CD4-positive, alpha-beta T cell (primary cell): ENCODE measurements around the gene MED15. TPM values are rescaled to one million over a fixed set of nuclear protein-coding genes. Genes with fewer than 3 reads are reported as not detected.
"Not testable (repeated sequence)": the region's sequence is repeated elsewhere in the genome, so short reads cannot be mapped to it uniquely, and the experiment has no call there.

Source experiments
- ATAC-seq: fragments of 200-7000 bp; cut with Tn5 transposase; one replicate; pipeline ENCODE4 v1.10.0; 2022; ENCODE audit warnings: mild to moderate bottlenecking; ENCODE audit not compliant: poor library complexity
- CTCF ChIA-PET: fragments of 350-600 bp; sonication (Branson Sonifier 250); formaldehyde crosslinking; loops from one replicate; lab custom pipeline; 2021; ENCODE audit warnings: antibody characterized with exemption, inconsistent platforms; lab: Charles Lee
- POLR2A ChIA-PET: fragments of 350-600 bp; sonication (Branson Sonifier 250); formaldehyde crosslinking; loops from one replicate; lab custom pipeline; 2021; ENCODE audit warnings: antibody characterized with exemption, inconsistent platforms; lab: Charles Lee
- DNase-seq, 14 experiments: peaks; one replicate each; pipeline ENCODE4 v3.0.0-alpha.2; 2013 to 2020; ENCODE audit warnings: mixed read lengths in 2 of 14
- H3K27ac ChIP-seq, 2 donors: one replicate each; pipeline versions ENCODE4 v1.5.1 to v1.7.0; 2013; ENCODE audit warnings: low read length in 2 of 2, low read depth in 1 of 2, mild to moderate bottlenecking in 1 of 2
- H3K27me3 ChIP-seq, 2 experiments: 1 replicate in 1 of 2; 2 replicates in 1 of 2; pipeline versions ENCODE4 v1.6.1 to v1.7.0; 2013; ENCODE audit warnings: low read length in 2 of 2, control low read depth in 1 of 2, mild to moderate bottlenecking in 1 of 2, moderate library complexity in 1 of 2; ENCODE audit not compliant: insufficient read depth in 2 of 2, control insufficient read depth in 1 of 2
- H3K36me3 ChIP-seq: one replicate; pipeline ENCODE4 v1.6.1; 2013; ENCODE audit warnings: low read length, control low read depth; ENCODE audit not compliant: insufficient read depth
- H3K4me1 ChIP-seq: one replicate; pipeline ENCODE4 v1.6.1; 2013; ENCODE audit warnings: low read length, control low read depth; ENCODE audit not compliant: insufficient read depth
- H3K4me3 ChIP-seq: one replicate; pipeline ENCODE4 v1.5.1; 2013; ENCODE audit warnings: mild to moderate bottlenecking, low read length, moderate library complexity
- H3K9me3 ChIP-seq, 2 experiments: 1 replicate in 1 of 2; 2 replicates in 1 of 2; pipeline versions ENCODE4 v1.6.1 to v1.7.0; 2013; ENCODE audit warnings: low read length in 2 of 2, mild to moderate bottlenecking in 2 of 2, control low read depth in 1 of 2, moderate library complexity in 1 of 2; ENCODE audit not compliant: control insufficient read depth in 1 of 2, insufficient read depth in 1 of 2
- H3K27ac Mint-ChIP-seq: one replicate; pipeline ENCODE4 v1.8.0; 2020; ENCODE audit warnings: mixed read lengths
- H3K27me3 Mint-ChIP-seq: one replicate; pipeline ENCODE4 v1.8.0; 2021; ENCODE audit warnings: mixed read lengths
- H3K36me3 Mint-ChIP-seq: one replicate; pipeline ENCODE4 v1.8.0; 2021; ENCODE audit warnings: low read depth, mixed read lengths
- H3K4me1 Mint-ChIP-seq: one replicate; pipeline ENCODE4 v1.8.0; 2021; ENCODE audit warnings: low read depth, mixed read lengths
- H3K4me3 Mint-ChIP-seq: one replicate; pipeline ENCODE4 v1.8.0; 2020; ENCODE audit warnings: mild to moderate bottlenecking, mixed read lengths
- H3K9me3 Mint-ChIP-seq: one replicate; pipeline ENCODE4 v1.8.0; 2020; ENCODE audit warnings: mixed read lengths
- intact Hi-C, 2 experiments: fragments of 100-400 bp; cut with DNase I in 1 of 2; cut with micrococcal nuclease in 1 of 2; formaldehyde crosslinking; loops; one replicate each; pipeline versions ENCODE4 v1.15.1 to v1.9.0; 2023 to 2025; cut with DNase I, micrococcal nuclease
- total RNA-seq, 174 experiments: library from RNA in 2 of 174; stranded (reverse) in 2 of 174; gene quantifications; one replicate each; pipeline ENCODE4 v1.2.3 and lab custom pipeline; 2021 to 2026
- TF ChIP-seq, protein P1 (sequence below): fragments of 200-600 bp; IDR thresholded peaks from one replicate; pipeline ENCODE4 v1.8.0; 2022; ENCODE audit warnings: antibody characterized with exemption, mild to moderate bottlenecking

MED15 gene
- total RNA-seq, 2 experiments from 2014 or later: 181 to 191 TPM

DNA sequence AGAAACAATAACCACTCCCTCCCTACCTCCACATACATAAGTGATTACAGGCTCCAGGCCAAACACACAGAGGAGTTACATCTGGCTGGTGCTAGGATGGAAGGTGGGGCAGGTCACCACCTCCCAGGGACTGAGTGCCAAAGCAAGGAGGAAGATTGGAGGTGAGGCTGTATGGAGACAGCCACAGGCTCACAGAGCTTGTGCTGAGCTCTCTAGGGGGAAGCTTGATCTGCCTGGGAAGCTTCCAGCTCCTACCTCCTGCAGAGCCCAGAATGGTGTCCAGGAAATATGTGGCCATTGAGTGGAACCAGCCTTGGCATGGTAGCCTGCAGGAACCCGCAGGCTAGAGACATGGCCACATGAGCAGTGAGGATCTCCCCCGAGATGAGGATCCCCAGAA is 3.6 kb upstream of the MED15 start:
- Histone ChIP-seq H3K27ac (no peak overlapping the region), H3K27me3 (no peaks in the 10 kb centered on the region), H3K4me1 (peaks cover 10% of the 10 kb centered on the region), H3K9me3 (no peaks in the 10 kb centered on the region), H3K4me3 (no peak overlapping the region), H3K36me3 (peaks cover 4% of the 10 kb centered on the region)
- no peaks in the 10 kb centered on the region for H3K27me3 Mint-ChIP-seq
- peaks cover 15% of the 10 kb centered on the region for H3K4me1 Mint-ChIP-seq
- DNase-seq (no peak), ATAC-seq (no peak)
- H3K27ac Mint-ChIP-seq: no peak overlapping the region
- peak overlapping the region; percentile 54 for H3K4me3 Mint-ChIP-seq
- POLR2A ChIA-PET: no interaction called here
- H3K36me3 Mint-ChIP-seq: peaks cover 32% of the 10 kb centered on the region
- no peaks in the 10 kb centered on the region for H3K9me3 Mint-ChIP-seq
- intact Hi-C loops: no loop called here
- CTCF ChIA-PET: no interaction called here
- TF ChIP-seq, protein P1, sequence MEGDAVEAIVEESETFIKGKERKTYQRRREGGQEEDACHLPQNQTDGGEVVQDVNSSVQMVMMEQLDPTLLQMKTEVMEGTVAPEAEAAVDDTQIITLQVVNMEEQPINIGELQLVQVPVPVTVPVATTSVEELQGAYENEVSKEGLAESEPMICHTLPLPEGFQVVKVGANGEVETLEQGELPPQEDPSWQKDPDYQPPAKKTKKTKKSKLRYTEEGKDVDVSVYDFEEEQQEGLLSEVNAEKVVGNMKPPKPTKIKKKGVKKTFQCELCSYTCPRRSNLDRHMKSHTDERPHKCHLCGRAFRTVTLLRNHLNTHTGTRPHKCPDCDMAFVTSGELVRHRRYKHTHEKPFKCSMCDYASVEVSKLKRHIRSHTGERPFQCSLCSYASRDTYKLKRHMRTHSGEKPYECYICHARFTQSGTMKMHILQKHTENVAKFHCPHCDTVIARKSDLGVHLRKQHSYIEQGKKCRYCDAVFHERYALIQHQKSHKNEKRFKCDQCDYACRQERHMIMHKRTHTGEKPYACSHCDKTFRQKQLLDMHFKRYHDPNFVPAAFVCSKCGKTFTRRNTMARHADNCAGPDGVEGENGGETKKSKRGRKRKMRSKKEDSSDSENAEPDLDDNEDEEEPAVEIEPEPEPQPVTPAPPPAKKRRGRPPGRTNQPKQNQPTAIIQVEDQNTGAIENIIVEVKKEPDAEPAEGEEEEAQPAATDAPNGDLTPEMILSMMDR: no peak

DNA sequence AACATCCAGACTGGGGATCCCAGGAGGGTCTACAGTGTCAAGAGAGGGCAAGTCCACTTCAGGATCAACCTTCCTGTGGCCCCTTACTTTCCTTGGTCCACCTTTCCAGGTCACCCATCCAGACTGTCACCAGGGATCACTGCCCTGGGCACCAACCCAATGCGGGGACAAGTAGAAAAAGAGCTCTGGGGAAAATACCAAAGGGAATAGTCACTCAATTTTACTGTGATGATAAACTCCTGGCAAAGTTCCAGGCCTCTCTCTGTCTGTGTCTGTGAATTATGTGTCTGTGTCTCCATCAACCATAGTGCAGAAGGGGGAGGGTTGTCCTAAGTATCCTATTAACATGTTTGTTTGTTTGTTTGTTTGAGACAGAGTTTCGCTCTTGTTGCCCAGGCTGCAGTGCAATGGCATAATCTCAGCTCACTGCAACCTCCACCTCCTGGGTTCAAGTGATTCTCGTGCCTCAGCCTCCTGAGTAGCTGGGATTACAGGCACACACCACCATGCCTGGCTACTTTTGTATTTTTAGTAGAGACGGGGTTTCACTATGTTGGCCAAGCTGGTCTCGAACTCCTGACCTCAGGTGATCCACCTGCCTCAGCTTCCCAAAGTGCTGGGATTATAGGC is 3.0 kb upstream of the MED15 start:
- ATAC-seq, POLR2A ChIA-PET, DNase-seq, H3K9me3 Mint-ChIP-seq, H3K27me3 ChIP-seq, H3K27ac Mint-ChIP-seq, H3K27me3 Mint-ChIP-seq, H3K4me3 ChIP-seq, H3K9me3 ChIP-seq, intact Hi-C loops, H3K27ac ChIP-seq, H3K36me3 ChIP-seq, CTCF ChIA-PET: not testable (repeated sequence)
- H3K4me1 ChIP-seq: peaks cover 16% of the 10 kb centered on the region
- Mint-ChIP-seq H3K36me3 (peaks cover 33% of the 10 kb centered on the region), H3K4me3 (peak overlapping the region; percentile 54), H3K4me1 (peaks cover 21% of the 10 kb centered on the region)

DNA sequence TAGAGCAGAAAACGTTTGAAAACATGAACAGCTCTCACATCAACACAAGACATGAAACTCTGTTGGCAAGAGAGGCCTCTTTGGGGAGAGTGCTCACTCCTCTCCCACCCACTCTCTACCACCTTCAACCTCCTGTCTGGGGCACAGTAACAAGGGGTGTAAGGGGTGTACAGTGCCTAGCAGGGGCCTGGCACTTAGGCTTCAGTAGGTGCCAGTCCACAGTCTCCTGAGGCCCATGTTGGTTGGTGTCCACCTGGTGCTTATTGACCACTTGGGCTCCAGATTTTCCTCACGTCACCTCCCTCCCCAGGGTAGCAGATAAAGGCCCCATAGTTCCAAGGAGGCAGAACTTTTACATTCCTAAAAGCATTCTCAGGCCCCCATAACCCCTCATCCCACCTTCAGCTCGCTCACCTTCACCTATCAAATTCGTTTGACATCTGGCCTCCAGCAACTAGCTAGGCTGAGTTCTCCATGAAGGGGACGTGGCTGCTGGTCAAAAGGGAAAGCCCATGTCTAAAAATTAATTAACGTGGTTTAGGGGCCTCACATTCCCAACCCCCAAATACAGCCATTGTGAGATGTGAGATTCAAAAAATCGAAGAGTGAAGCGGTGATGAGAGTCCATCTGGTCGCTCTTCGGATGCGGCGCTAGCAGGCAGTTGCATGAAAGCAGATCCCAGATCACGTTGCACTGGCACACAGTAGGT is 712 bp upstream of the MED15 start:
- Histone ChIP-seq H3K36me3 (peaks cover 7% of the 10 kb centered on the region), H3K27me3 (no peaks in the 10 kb centered on the region), H3K4me1 (peaks cover 38% of the 10 kb centered on the region), H3K4me3 (peak overlapping the region; percentile 100), H3K9me3 (no peaks in the 10 kb centered on the region), H3K27ac (peak overlapping the region in 1 of 2 donors; percentile 88)
- no peaks in the 10 kb centered on the region for H3K27me3 Mint-ChIP-seq
- ATAC-seq: no peak
- peaks cover 44% of the 10 kb centered on the region for H3K4me1 Mint-ChIP-seq
- H3K27ac Mint-ChIP-seq: peak overlapping the region; percentile 94
- peak overlapping the region; percentile 98 for H3K4me3 Mint-ChIP-seq
- CTCF ChIA-PET: interaction anchor here (2.5 kb wide), 1 partner anchor 58 kb away, joined by 11 read pairs; no protein-coding TSS in a partner anchor
- intact Hi-C loops: loop anchor here in 1 of 2 experiments (2.0 to 5.0 kb wide), 3 partner anchors 58 to 416 kb away; partner anchors contain the start of genes RANBP1 and TRMT2A
- POLR2A ChIA-PET: interaction anchor here (1.5 to 5.6 kb wide), 9 partner anchors 11 to 64 kb away, joined by 3 to 60 read pairs (median 8); no protein-coding TSS in a partner anchor
- no peaks in the 10 kb centered on the region for H3K9me3 Mint-ChIP-seq
- TF ChIP-seq, protein P1: no peak
- H3K36me3 Mint-ChIP-seq: peaks cover 39% of the 10 kb centered on the region
- DNase-seq: no peak

DNA sequence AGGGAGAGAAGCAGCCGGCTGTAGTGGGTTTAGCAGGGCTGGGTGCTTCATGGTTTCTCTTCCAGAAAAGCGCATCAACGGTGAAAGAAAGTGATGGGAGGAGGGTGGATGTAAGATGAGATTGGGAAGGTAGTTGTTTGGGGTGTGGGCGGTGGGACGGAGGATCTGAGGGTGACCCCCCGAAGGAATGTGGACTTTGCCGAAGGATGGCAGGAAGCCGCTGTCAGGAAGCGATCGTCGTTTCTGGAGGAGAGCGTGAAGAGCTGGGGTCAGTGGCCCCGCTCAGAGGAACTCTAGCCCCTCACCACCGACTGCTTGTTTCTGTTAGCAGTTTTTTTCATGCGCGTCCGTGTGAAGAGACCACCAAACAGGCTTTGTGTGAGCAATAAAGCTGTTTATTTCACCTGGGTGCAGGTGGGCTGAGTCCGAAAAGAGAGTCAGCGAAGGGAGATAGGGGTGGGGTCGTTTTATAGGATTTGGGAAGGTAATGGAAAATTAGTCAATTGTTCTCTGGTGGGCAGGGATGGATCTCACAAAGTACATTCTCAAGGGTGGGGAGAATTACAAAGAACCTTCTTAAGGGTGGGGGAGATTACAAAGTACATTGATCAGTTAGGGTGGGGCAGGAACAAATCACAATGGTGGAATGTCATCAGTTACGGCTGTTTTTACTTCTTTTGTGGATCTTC is 801 bp downstream of the MED15 start:
- intact Hi-C loops: loop anchor here (2.0 to 5.0 kb wide), 3 partner anchors 61 to 414 kb away; partner anchors contain the start of genes RANBP1 (in 1 of the 2) and TRMT2A (in 1 of the 2)
- peaks cover 51% of the 10 kb centered on the region for H3K4me1 Mint-ChIP-seq
- Histone ChIP-seq H3K27ac (peak overlapping the region; percentile 88 to 90), H3K4me1 (peaks cover 48% of the 10 kb centered on the region), H3K4me3 (peak overlapping the region; percentile 100)
- not testable (repeated sequence) for H3K27me3 ChIP-seq, H3K9me3 Mint-ChIP-seq, H3K9me3 ChIP-seq, ATAC-seq, DNase-seq, H3K36me3 ChIP-seq, H3K27me3 Mint-ChIP-seq
- H3K27ac Mint-ChIP-seq: peak overlapping the region; percentile 94
- CTCF ChIA-PET: interaction anchor here (0.9 to 2.5 kb wide), 6 partner anchors 13 to 63 kb away, joined by 3 to 11 read pairs (median 5); partner anchors contain the start of gene KLHL22
- peak overlapping the region; percentile 98 for H3K4me3 Mint-ChIP-seq
- H3K36me3 Mint-ChIP-seq: peaks cover 46% of the 10 kb centered on the region
- POLR2A ChIA-PET: interaction anchor here (0.6 to 5.6 kb wide), 15 partner anchors 10 to 1355 kb away, joined by 3 to 60 read pairs (median 5); no protein-coding TSS in a partner anchor
